Activated T-cell treated with anti-CD3 and anti-CD28 coated beads for 48 hours (primary cell): ENCODE data around the gene ARMH1.
"Not testable (repeated sequence)": the region's sequence is repeated elsewhere in the genome, so short reads cannot be mapped to it uniquely, and the experiment has no call there.

Experiments
- DNase-seq: peaks from one replicate; pipeline ENCODE4 v3.0.0-alpha.2; 2020; ENCODE audit warnings: low read depth

Gene ARMH1

GRCh38 chr1:44645476-44646244 is 28.9 kb upstream of the ARMH1 start:
- no peak for DNase-seq

DNA sequence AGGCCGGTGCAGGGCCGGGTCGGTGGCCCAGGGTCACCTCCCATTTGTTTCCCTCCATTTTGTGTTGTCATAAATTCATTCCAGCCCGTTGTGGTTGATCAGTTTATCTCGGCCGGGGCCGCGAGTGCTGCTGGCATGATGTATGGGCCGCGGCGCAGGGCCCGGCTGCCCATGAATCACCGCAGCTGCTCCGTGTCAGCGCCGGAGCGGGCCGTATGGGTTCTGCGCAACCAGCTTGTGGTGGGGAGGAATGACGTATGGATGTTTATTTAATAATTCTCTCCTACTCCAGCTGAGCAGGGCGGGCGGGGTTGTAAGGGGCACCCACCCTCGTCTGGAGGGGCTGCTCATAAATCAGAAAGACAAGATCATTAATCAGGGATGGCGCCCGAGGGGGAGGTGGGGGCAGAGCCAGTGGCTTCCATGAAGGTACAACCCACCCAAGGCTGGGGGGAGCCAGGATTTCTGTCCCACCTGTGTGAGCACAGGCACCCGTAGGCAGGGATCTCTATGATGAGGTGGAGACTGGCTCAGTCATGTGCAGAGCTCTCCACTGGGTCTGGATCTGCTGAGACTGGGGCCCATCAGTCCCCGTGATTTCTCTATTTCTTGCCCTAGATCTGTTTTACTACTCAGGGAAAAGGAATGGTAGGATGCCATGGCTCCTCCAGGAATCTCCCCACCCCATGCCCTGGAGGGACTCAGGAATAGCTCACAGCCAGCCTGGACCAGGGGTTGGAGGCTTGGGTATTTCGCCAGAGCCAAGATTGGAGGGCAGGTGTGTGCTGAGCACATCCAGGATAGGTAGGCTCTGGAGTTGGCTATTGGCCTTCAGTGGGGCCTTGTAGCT is 28.0 kb upstream of the ARMH1 start:
- no peak for DNase-seq

- no peak for DNase-seq
Observed at GRCh38 chr1:44647896-44648295, 26.6 kb upstream of the ARMH1 start.

DNA sequence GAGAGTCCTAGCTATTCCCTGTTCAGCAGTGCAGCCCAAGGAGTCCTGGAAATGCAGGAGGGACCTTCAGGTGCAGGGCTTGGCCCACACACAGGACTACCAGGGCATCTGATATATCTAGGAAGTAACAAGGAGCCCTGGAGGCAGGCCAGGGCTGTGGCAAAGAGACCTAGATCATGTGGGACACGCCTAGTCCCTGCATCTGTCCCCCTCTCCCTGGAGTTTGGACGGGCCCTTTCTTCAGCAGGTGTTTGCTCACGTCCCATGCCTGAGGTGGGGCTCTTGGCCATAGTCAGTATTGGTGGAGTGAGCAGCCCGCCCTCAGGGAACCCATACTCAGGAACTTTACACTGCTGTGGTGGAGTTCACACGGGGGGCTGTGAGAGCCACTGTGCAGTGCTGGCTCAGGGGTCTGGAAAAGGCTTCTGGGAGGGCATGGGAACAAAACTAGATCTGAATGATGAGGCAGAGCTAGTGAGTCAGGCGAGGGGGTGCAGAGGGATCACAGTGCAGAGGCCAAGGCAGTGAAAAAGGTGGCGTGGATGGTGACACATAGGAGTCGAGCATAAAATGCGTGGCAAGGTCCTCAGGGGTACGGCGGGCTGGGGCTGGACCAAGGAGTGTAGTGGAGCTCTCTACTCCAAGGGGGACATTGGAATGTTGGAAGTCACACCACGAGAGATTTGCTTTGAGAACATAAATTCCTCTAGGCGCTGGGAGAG is 25.8 kb upstream of the ARMH1 start:
- no peak for DNase-seq

DNA sequence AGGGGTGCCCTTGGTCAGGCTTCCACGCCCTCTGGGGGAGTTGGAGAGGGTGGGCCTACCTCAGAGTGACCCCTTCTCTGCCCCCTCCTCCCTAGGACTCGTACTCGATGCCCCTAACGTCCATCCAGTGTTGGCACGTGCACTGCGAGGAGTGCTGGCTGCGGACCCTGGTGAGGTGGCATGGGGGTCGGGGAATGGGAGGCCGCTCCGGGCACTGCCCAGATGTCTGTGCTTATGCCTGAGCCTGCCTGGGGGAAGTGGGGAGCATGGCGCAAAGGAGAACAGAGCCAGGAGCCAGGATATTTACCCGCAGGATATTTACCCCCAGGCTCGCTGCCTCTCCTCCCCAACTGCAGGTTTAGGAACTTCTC is 24.7 kb upstream of the ARMH1 start:
- no peak for DNase-seq

DNA sequence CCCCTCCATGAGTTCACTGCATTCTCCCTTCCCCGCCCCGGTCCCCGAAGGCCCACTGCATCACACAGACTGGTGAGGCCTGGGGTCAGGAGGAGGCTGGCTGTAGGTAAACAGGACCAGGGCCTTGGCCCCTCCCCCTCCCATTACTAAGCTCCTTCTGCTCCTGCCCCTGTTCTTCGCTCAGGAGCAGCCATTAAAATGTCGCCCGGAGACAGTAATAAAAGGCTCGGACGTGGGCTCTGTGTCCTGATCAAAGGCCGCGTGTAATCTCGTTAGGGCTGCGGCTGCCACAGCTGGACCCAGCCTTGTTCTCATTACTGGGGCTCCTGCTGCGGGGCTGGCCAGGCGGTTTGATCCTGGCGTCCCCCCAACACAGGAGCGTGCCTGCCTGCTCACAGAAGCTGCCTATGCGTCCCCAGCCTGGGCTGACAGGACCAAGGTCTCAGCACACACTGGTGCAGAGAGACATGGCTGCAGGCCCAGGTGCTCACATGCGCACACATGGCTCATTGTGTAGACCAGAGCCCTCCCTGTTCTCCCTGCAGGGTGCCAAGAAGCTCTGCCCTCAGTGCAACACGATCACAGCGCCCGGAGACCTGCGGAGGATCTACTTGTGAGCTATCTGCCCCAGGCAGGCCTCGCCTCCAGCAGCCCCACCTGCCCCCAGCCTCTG is 24.2 kb upstream of the ARMH1 start:
- no peak for DNase-seq

- DNase-seq, result no peak
Observed at GRCh38 chr1:44651069-44651468, 23.4 kb upstream of the ARMH1 start.

GRCh38 chr1:44652445-44653106 is 21.9 kb upstream of the ARMH1 start:
- peak; percentile 70 for DNase-seq

DNA sequence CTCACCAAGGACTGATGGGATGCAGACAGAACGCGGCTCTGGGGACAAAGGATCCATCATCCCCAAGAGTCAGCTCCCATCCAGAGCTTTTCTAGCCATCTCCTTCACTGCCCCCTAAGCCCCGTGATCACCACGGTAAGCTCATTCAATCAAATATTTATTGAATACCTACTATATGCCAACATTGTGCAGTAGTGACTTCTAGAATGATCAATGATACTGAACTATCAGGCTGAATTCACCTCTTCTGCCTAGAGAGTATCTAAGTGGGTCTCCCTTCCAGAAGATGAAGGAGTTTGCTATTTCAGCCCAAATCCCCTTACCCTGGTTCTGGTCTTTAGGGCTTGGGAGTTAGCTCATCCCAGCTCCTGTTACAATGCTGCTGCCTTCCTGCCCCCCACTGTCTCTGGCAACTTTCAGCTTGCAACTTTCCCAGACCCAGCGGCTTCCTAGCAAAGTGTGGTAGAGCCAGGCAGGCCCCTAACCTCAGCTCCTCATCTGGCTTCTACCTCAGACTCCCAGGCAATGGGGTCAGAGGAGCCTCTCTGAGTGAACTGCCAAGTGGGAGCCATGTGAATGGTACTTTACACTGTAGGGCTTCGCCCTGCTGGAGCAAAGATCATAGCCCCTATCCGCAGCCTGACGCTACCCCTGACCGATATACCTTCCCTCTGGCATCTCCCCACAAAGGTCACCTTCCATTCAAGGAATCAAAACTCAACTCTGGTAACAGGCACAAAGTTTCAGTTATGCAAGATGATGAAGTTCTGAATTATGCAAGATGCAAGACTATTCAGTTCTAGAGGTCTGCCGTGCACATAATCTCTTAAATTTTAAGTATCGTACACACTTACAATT is 21.2 kb upstream of the ARMH1 start:
- DNase-seq, result no peak

GRCh38 chr1:44654621-44655187 is 19.8 kb upstream of the ARMH1 start:
- no peak for DNase-seq

DNA sequence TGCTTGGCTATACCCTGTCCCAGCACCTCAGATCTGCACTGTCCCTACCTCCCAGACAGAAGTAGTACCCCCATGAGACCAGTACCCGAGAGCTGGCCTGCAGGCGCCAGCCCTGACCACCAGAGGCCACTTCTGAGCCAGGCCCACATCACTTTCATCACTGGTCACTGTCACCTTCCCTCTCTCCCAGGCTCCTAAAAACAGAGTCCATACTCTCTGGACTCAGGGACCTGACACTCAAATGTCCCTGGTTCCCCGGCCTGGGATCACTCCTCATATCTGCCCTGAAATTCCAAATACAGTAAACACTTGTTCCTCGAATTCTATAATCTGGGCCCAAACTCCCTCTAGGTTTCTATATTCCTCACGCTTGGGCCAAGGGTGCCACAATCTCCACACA is 18.9 kb upstream of the ARMH1 start:
- DNase-seq, result no peak

GRCh38 chr1:44659566-44659965 is 14.9 kb upstream of the ARMH1 start:
- DNase-seq, result no peak

- DNase-seq, result no peak
Observed at GRCh38 chr1:44660176-44660575, 14.3 kb upstream of the ARMH1 start.

GRCh38 chr1:44661781-44662682 is 12.5 kb upstream of the ARMH1 start:
- no peak for DNase-seq

- no peak for DNase-seq
Observed at GRCh38 chr1:44662683-44663030, 11.9 kb upstream of the ARMH1 start.

- DNase-seq, result no peak
Observed at GRCh38 chr1:44663417-44663816, 11.1 kb upstream of the ARMH1 start.

GRCh38 chr1:44664730-44665370 is 9.7 kb upstream of the ARMH1 start:
- peak; percentile 24 for DNase-seq

DNA sequence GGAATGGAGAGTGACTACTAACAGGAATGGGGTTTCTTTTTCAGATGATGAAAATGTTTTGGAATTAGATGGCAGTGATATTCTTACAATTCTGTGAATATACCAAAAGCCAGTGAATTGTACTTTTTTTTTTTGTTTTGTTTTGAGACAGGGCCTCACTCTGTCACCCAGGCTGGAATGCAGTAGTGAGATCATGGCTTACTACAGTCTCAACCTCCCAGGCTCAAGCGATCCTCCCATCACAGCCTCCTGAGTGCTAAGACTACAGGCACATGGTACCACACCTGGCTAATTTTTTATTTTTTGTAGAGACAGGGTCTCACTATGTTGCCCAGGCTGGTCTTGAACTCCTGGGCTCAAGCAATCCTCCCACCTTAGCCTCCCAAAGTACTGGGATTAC is 7.8 kb upstream of the ARMH1 start:
- DNase-seq, result not testable (repeated sequence)
